ENCODE measurements around the gene STK32A. TPM values are rescaled to one million over a fixed set of nuclear protein-coding genes. Genes with fewer than 3 reads are reported as not detected.

STK32A gene
- total RNA-seq, 1 experiment from 2014 or later: 1.2 TPM

DNA sequence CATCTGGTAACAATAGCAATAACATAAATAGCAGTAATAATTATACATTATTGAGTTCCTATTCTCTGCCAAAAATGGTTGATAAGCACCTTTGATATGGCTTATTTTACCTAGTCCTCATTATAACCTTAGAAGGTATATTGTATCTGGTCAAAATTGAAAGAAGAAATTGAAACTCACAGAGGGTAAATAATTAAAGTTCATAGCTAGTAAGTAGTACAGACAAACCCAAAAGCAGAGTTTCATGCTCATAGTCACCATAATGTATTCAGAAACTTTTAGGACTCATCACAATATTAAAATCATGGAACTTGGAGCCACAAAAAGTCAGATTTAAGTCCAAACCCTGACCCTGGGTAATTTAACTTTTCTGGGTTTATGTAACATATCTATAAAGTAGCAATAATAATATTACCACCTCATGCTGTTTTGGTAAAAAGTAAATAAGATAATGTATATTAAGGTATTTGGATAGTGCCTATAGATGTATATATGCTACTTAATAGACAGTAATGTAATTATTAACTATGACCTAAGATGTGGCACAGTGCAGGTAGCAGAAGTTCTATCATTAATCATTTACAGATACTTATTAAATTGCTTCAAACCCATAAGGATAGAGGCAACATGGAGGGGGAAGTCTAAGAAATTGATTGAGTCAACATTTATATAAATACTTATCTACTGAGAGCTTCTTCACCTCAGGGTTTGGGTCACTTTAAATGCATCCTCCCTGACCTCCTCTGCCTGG, 32.4 kb downstream of the STK32A start:
- Histone ChIP-seq H4K20me1 (ENCODE audit: insufficient read depth) (no peaks in the 10 kb centered on the region), H3K9ac (ENCODE audit: low read length) (no peak overlapping the region), H3K36me3 (ENCODE audit: control insufficient read depth in 1 of 2, insufficient read depth in 2 of 2, low read length in 2 of 2) (no peaks in the 10 kb centered on the region), H3K9me2 (ENCODE audit: insufficient read depth) (no peaks in the 10 kb centered on the region), H2AFZ (ENCODE audit: low read depth, low read length, poor library complexity, severe bottlenecking) (no peak overlapping the region), H3K79me2 (ENCODE audit: insufficient read depth, low read length) (no peaks in the 10 kb centered on the region), H3K27ac (ENCODE audit: low read depth, low read length) (no peak overlapping the region), H3K27me3 (ENCODE audit: insufficient read depth, low read length) (peaks cover 23% of the 10 kb centered on the region), H3K9me3 (ENCODE audit: control insufficient read depth in 1 of 2, insufficient read depth in 1 of 2, low read depth in 1 of 2, low read length in 2 of 2) (no peaks in the 10 kb centered on the region), H3K4me3 (replicated peaks in 1 of 2; ENCODE audit: low read depth in 1 of 2, low read length in 2 of 2) (no peak overlapping the region), H3K4me2 (ENCODE audit: low read length) (no peak overlapping the region), H3K4me1 (ENCODE audit: control insufficient read depth in 1 of 2, insufficient read depth in 2 of 2, low read length in 2 of 2) (no peaks in the 10 kb centered on the region)
- intact Hi-C loops (cut with micrococcal nuclease): no loop called here
- TF ChIP-seq EZH2 (IDR thresholded peaks at IDR 0.05) (no peak), CBX3 (IDR thresholded peaks at IDR 0.05; ENCODE audit: low read depth) (no peak), POLR2A (IDR thresholded peaks at IDR 0.05; ENCODE audit: borderline replicate concordance, extremely low read depth, insufficient read depth, insufficient read length) (no peak), REST (IDR thresholded peaks at IDR 0.05; ENCODE audit: low read depth) (no peak), CEBPB (IDR thresholded peaks at IDR 0.05; ENCODE audit: low read depth) (no peak), EZH2phosphoT487 (IDR thresholded peaks at IDR 0.05; ENCODE audit: borderline replicate concordance) (no peak), ZNF274 (IDR thresholded peaks at IDR 0.05; ENCODE audit: low read depth, low read length) (no peak), RAD21 (IDR thresholded peaks at IDR 0.05; ENCODE audit: low read depth) (no peak), FOSL1 (IDR thresholded peaks at IDR 0.05; ENCODE audit: low read depth) (no peak), EGR1 (IDR thresholded peaks at IDR 0.05; ENCODE audit: low read depth) (no peak), SRF (IDR thresholded peaks at IDR 0.05; ENCODE audit: low read depth) (no peak), SIN3A (IDR thresholded peaks at IDR 0.05; ENCODE audit: low read depth) (no peak)
- CTCF ChIA-PET: no interaction called here
- RAD21 ChIA-PET (ENCODE audit: low non-redundant PET in 1 of 2, low total read pairs in 2 of 2, uncharacterized antibody in 2 of 2, unreplicated experiment in 2 of 2): no interaction called here
- BruUV-seq (replicated peaks): no TSS peak
- POLR2A ChIA-PET: no interaction called here
- DNase-seq (ENCODE audit: low read depth, low spot score) (no peak), ATAC-seq (no peak)
